Neutrophil (primary cell): ENCODE data around the gene MTERF4.

Source experiments
- H3K27ac ChIP-seq: fragments of 200-600 bp; sonication (generic); 2 replicates; pipeline ENCODE4 v1.5.1; 2016; ENCODE audit warnings: mild to moderate bottlenecking, moderate library complexity
- H3K27me3 ChIP-seq: fragments of 200-600 bp; sonication (generic); 2 replicates; pipeline ENCODE4 v1.6.0; 2016; ENCODE audit warnings: mild to moderate bottlenecking
- H3K36me3 ChIP-seq: fragments of 200-600 bp; sonication (generic); 2 replicates; pipeline ENCODE4 v1.5.1; 2017
- H3K4me1 ChIP-seq, 2 experiments: fragments of 200-600 bp in 1 of 2; sonication (generic) in 1 of 2; 1 replicate in 1 of 2; 2 replicates in 1 of 2; pipeline versions ENCODE4 v1.5.1 to v1.6.1; 2013 to 2016; ENCODE audit warnings: low read depth in 1 of 2, low read length in 1 of 2, mild to moderate bottlenecking in 1 of 2, moderate library complexity in 1 of 2; ENCODE audit not compliant: control insufficient read depth in 1 of 2, insufficient read depth in 1 of 2
- H3K4me3 ChIP-seq, 2 experiments: fragments of 200-600 bp in 1 of 2; sonication (generic) in 1 of 2; 1 replicate in 1 of 2; 2 replicates in 1 of 2; pipeline ENCODE4 v1.5.1; 2013 to 2016; ENCODE audit warnings: low read depth in 1 of 2, low read length in 1 of 2, mild to moderate bottlenecking in 1 of 2, moderate library complexity in 1 of 2
- H3K9me3 ChIP-seq: fragments of 200-600 bp; sonication (generic); 2 replicates; pipeline ENCODE4 v1.5.1; 2016
- CTCF ChIP-seq: fragments of 200-600 bp; sonication (generic); IDR thresholded peaks from 2 replicates; pipeline ENCODE4 v1.5.1; 2016; ENCODE audit warnings: antibody characterized with exemption

The MTERF4 gene

GRCh38 chr2:241083091-241083415, 19.0 kb downstream of the MTERF4 start:
- Histone ChIP-seq H3K4me1 (no peaks in the 10 kb centered on the region), H3K27ac (no peak overlapping the region), H3K36me3 (peaks cover 37% of the 10 kb centered on the region), H3K4me3 (no peak overlapping the region), H3K27me3 (no peaks in the 10 kb centered on the region), H3K9me3 (no peaks in the 10 kb centered on the region)
- no peak for TF ChIP-seq CTCF

- TF ChIP-seq CTCF, result no peak
- H3K9me3 ChIP-seq, result no peaks in the 10 kb centered on the region
- no peaks in the 10 kb centered on the region for H3K4me1 ChIP-seq
- no peaks in the 10 kb centered on the region for H3K27me3 ChIP-seq
- H3K36me3 ChIP-seq, result peaks cover 32% of the 10 kb centered on the region
- no peak overlapping the region for H3K27ac ChIP-seq
- no peak overlapping the region for H3K4me3 ChIP-seq
These were observed 19.6 kb downstream of the MTERF4 start for GRCh38 chr2:241082341-241083090.

GRCh38 chr2:241081643-241082340, 20.3 kb downstream of the MTERF4 start:
- no peak for TF ChIP-seq CTCF
- no peak overlapping the region for H3K4me3 ChIP-seq
- peaks cover 25% of the 10 kb centered on the region for H3K36me3 ChIP-seq
- H3K9me3 ChIP-seq, result no peaks in the 10 kb centered on the region
- H3K27me3 ChIP-seq, result no peaks in the 10 kb centered on the region
- no peak overlapping the region for H3K27ac ChIP-seq
- H3K4me1 ChIP-seq, result no peaks in the 10 kb centered on the region

GRCh38 chr2:241081190-241081642, 20.9 kb downstream of the MTERF4 start:
- H3K36me3 ChIP-seq, result peaks cover 19% of the 10 kb centered on the region
- no peak overlapping the region for H3K27ac ChIP-seq
- H3K4me3 ChIP-seq, result no peak overlapping the region
- no peak for TF ChIP-seq CTCF
- H3K4me1 ChIP-seq, result no peaks in the 10 kb centered on the region
- no peaks in the 10 kb centered on the region for H3K9me3 ChIP-seq
- H3K27me3 ChIP-seq, result no peaks in the 10 kb centered on the region

GRCh38 chr2:241080405-241081189, 21.5 kb downstream of the MTERF4 start:
- TF ChIP-seq CTCF, result no peak
- H3K27me3 ChIP-seq, result no peaks in the 10 kb centered on the region

More at GRCh38 chr2:241080405-241081189, 21.5 kb downstream of the MTERF4 start:
- Histone ChIP-seq H3K36me3 (peaks cover 16% of the 10 kb centered on the region), H3K27ac (no peak overlapping the region), H3K4me1 (no peaks in the 10 kb centered on the region), H3K4me3 (no peak overlapping the region), H3K9me3 (no peaks in the 10 kb centered on the region)
